Mesodermal cell (in vitro differentiated cells): ENCODE results near the gene RAPGEF5.

ENCODE experiments used
- H3K27ac ChIP-seq: 2 replicates; pipeline ENCODE4 v1.7.0; 2013; ENCODE audit warnings: mild to moderate bottlenecking, low read depth, low read length, moderate library complexity; ENCODE audit not compliant: severe bottlenecking
- H3K36me3 ChIP-seq: 2 replicates; pipeline ENCODE4 v1.7.1; 2013; ENCODE audit warnings: mild to moderate bottlenecking, low read length, moderate library complexity; ENCODE audit not compliant: control insufficient read depth, insufficient read depth
- H3K4me1 ChIP-seq: one replicate; pipeline ENCODE4 v1.7.1; 2013; ENCODE audit warnings: mild to moderate bottlenecking, low read length; ENCODE audit not compliant: insufficient read depth, control insufficient read depth, poor library complexity, severe bottlenecking
- H3K4me3 ChIP-seq: 2 replicates; pipeline ENCODE4 v1.7.0; 2013; ENCODE audit warnings: low read length, control low read depth, mild to moderate bottlenecking; ENCODE audit not compliant: insufficient read depth, poor library complexity, severe bottlenecking; ENCODE audit errors: extremely low read depth
- H3K9me3 ChIP-seq: 2 replicates; pipeline ENCODE4 v1.7.1; 2013; ENCODE audit warnings: mild to moderate bottlenecking, low read length, moderate library complexity; ENCODE audit not compliant: control insufficient read depth
- WGBS, 2 experiments: methylation state at CpG; one replicate each; pipeline ENCODE4 v1.1.5; 2013; ENCODE audit warnings: missing lambda C conversion rate in 2 of 2; ENCODE audit not compliant: insufficient coverage in 2 of 2; 5-methylcytosine and 5-hydroxymethylcytosine counted together

Gene RAPGEF5

GRCh38 chr7:22141355-22141754 lies 215.6 kb downstream of the RAPGEF5 start:
- Histone ChIP-seq H3K27ac (peak overlapping the region; percentile 86), H3K36me3 (peaks cover 12% of the 10 kb centered on the region), H3K4me3 (no peak overlapping the region), H3K9me3 (peaks cover 10% of the 10 kb centered on the region), H3K4me1 (peaks cover 27% of the 10 kb centered on the region)
- WGBS, 2 experiments = 93 to 95% methylated on average over 2 of the region's 3 CpGs

GRCh38 chr7:22140578-22140977 lies 216.4 kb downstream of the RAPGEF5 start:
- H3K4me3 ChIP-seq = no peak overlapping the region
- no CpG with 5 or more reads among the region's 4 CpGs for WGBS, 2 experiments
- H3K36me3 ChIP-seq = peaks cover 12% of the 10 kb centered on the region
- H3K4me1 ChIP-seq = peaks cover 27% of the 10 kb centered on the region
- H3K9me3 ChIP-seq = peaks cover 10% of the 10 kb centered on the region
- peak overlapping the region; percentile 86 for H3K27ac ChIP-seq

GRCh38 chr7:22138886-22139285 lies 218.1 kb downstream of the RAPGEF5 start:
- peaks cover 27% of the 10 kb centered on the region for H3K4me1 ChIP-seq
- H3K27ac ChIP-seq = no peak overlapping the region
- H3K36me3 ChIP-seq = peaks cover 20% of the 10 kb centered on the region
- WGBS, 2 experiments = 82 to 85% methylated on average over 4 to 5 of the region's 5 CpGs
- peaks cover 10% of the 10 kb centered on the region for H3K9me3 ChIP-seq
- H3K4me3 ChIP-seq = no peak overlapping the region

GRCh38 chr7:22138106-22138505 lies 218.8 kb downstream of the RAPGEF5 start:
- H3K27ac ChIP-seq = no peak overlapping the region
- H3K4me3 ChIP-seq = no peak overlapping the region
- 85 to 100% methylated on average over 2 to 4 of the region's 5 CpGs for WGBS, 2 experiments
- peaks cover 10% of the 10 kb centered on the region for H3K9me3 ChIP-seq
- H3K36me3 ChIP-seq = peaks cover 20% of the 10 kb centered on the region
- H3K4me1 ChIP-seq = peaks cover 27% of the 10 kb centered on the region

GRCh38 chr7:22137466-22137865 lies 219.5 kb downstream of the RAPGEF5 start:
- Histone ChIP-seq H3K4me3 (no peak overlapping the region), H3K9me3 (peaks cover 10% of the 10 kb centered on the region), H3K36me3 (peaks cover 20% of the 10 kb centered on the region), H3K27ac (no peak overlapping the region), H3K4me1 (peaks cover 24% of the 10 kb centered on the region)
- WGBS, 2 experiments = 100% methylated on average over 1 of the region's 2 CpGs; no CpG with 5 or more reads in 1 of the 2 experiments

- peaks cover 10% of the 10 kb centered on the region for H3K9me3 ChIP-seq
- H3K27ac ChIP-seq = no peak overlapping the region
- H3K36me3 ChIP-seq = peaks cover 20% of the 10 kb centered on the region
- 100% methylated on average over 2 of the region's 2 CpGs for WGBS, 2 experiments
- no peak overlapping the region for H3K4me3 ChIP-seq
- H3K4me1 ChIP-seq = peaks cover 24% of the 10 kb centered on the region
Observed at GRCh38 chr7:22137026-22137425, 219.9 kb downstream of the RAPGEF5 start.

- Histone ChIP-seq H3K36me3 (peaks cover 2% of the 10 kb centered on the region), H3K4me1 (peaks cover 29% of the 10 kb centered on the region), H3K27ac (peak overlapping the region; percentile 51), H3K9me3 (no peaks in the 10 kb centered on the region), H3K4me3 (no peak overlapping the region)
- WGBS, 2 experiments = 64 to 78% methylated on average over 1 to 3 of the region's 4 CpGs
Observed at GRCh38 chr7:22129819-22130580, 227.0 kb downstream of the RAPGEF5 start.

GRCh38 chr7:22129166-22129565 lies 227.8 kb downstream of the RAPGEF5 start:
- no peaks in the 10 kb centered on the region for H3K36me3 ChIP-seq
- H3K27ac ChIP-seq = peak overlapping the region; percentile 51
- 71 to 78% methylated on average over 2 to 4 of the region's 6 CpGs for WGBS, 2 experiments
- peaks cover 29% of the 10 kb centered on the region for H3K4me1 ChIP-seq
- no peak overlapping the region for H3K4me3 ChIP-seq
- H3K9me3 ChIP-seq = no peaks in the 10 kb centered on the region

- H3K4me3 ChIP-seq = no peak overlapping the region
- peaks cover 29% of the 10 kb centered on the region for H3K4me1 ChIP-seq
- no peaks in the 10 kb centered on the region for H3K36me3 ChIP-seq
- peak overlapping the region; percentile 8 for H3K27ac ChIP-seq
- H3K9me3 ChIP-seq = no peaks in the 10 kb centered on the region
- no CpG with 5 or more reads among the region's 4 CpGs for whole genome bisulfite sequencing, 2 experiments
Observed at GRCh38 chr7:22128528-22128920, 228.4 kb downstream of the RAPGEF5 start.

- Histone ChIP-seq H3K4me3 (no peak overlapping the region), H3K27ac (peak overlapping the region; percentile 47), H3K4me1 (peaks cover 29% of the 10 kb centered on the region), H3K36me3 (no peaks in the 10 kb centered on the region), H3K9me3 (no peaks in the 10 kb centered on the region)
- WGBS, 2 experiments = 100% methylated on average over 2 of the region's 6 CpGs
Observed at GRCh38 chr7:22127835-22128527, 229.0 kb downstream of the RAPGEF5 start.

GRCh38 chr7:22125436-22125835 lies 231.5 kb downstream of the RAPGEF5 start:
- Histone ChIP-seq H3K27ac (no peak overlapping the region), H3K4me3 (no peak overlapping the region), H3K36me3 (no peaks in the 10 kb centered on the region), H3K4me1 (peaks cover 27% of the 10 kb centered on the region), H3K9me3 (no peaks in the 10 kb centered on the region)
- 92 to 100% methylated on average over 1 to 5 of the region's 6 CpGs for WGBS, 2 experiments
